ENCODE data around the gene RNF167. TPM values are rescaled to one million over a fixed set of nuclear protein-coding genes. Genes with fewer than 3 reads are reported as not detected.

Gene RNF167
- total RNA-seq, 1 donor from 2014 or later, result 90.4 TPM

DNA sequence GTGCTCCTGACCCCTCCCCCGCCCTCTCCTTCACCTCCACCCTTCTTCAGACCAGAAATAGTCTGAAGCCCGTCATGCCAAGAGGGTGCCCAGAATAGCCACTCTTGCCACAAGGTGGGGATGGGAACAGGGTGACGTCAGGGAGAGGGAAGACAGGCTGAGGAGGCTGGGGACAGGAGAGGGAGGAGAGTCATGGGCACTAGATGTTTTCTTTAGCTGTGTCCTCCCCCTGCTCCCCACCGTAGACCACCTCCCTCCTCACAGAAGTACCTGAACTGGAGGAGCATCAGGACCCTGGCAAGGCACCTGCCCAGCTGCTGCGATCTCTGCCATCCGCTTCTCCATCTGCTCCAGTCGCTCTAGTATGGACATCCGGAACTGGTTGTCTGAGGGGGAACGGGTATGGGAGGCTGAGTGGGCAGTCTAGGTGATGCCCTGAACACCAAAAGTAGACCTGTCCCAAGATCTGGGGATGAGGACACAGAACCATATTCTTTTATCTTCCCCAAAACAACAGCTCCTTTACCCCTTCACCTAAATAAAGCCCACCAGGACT lies 34.1 kb downstream of the RNF167 start:
- Mint-ChIP-seq H3K4me3 (peak overlapping the region; percentile 64), H3K36me3 (ENCODE audit: low read depth) (peaks cover 11% of the 10 kb centered on the region), H3K27me3 (ENCODE audit: low read depth) (peaks cover 3% of the 10 kb centered on the region), H3K4me1 (peaks cover 20% of the 10 kb centered on the region), H3K27ac (ENCODE audit: unreplicated experiment) (no peak overlapping the region), H3K9me3 (no peaks in the 10 kb centered on the region)
- TF ChIP-seq, protein P1, sequence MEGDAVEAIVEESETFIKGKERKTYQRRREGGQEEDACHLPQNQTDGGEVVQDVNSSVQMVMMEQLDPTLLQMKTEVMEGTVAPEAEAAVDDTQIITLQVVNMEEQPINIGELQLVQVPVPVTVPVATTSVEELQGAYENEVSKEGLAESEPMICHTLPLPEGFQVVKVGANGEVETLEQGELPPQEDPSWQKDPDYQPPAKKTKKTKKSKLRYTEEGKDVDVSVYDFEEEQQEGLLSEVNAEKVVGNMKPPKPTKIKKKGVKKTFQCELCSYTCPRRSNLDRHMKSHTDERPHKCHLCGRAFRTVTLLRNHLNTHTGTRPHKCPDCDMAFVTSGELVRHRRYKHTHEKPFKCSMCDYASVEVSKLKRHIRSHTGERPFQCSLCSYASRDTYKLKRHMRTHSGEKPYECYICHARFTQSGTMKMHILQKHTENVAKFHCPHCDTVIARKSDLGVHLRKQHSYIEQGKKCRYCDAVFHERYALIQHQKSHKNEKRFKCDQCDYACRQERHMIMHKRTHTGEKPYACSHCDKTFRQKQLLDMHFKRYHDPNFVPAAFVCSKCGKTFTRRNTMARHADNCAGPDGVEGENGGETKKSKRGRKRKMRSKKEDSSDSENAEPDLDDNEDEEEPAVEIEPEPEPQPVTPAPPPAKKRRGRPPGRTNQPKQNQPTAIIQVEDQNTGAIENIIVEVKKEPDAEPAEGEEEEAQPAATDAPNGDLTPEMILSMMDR (conservative IDR thresholded peaks at IDR 0.05), result no peak
- DNase-seq (ENCODE audit: low read depth, low spot score), result no peak

DNA sequence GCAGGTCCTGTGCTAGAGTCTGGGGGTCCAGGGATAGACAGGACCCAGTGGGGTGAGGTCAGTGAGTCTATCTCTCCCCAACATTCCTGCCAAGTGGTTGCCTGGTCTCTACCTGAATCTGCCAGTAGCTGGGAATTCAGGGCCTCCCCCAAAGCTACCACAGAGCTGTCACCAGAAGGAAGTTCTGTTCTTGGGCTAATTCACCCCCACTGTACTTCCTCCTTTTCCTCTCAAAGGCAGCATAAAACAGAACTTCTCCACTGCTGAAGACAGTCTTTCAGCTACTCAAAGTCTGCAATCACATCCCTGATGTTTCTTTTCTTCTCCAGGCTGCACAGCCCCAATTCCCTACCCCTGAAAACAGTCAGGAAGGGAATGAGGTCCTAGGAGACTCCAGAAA lies 38.7 kb downstream of the RNF167 start:
- Mint-ChIP-seq H3K4me1 (peaks cover 12% of the 10 kb centered on the region), H3K4me3 (no peak overlapping the region), H3K27me3 (ENCODE audit: low read depth) (peaks cover 3% of the 10 kb centered on the region), H3K36me3 (ENCODE audit: low read depth) (peaks cover 5% of the 10 kb centered on the region), H3K27ac (ENCODE audit: unreplicated experiment) (no peak overlapping the region), H3K9me3 (no peaks in the 10 kb centered on the region)
- TF ChIP-seq, protein P1 (conservative IDR thresholded peaks at IDR 0.05), result no peak
- no peak for DNase-seq (ENCODE audit: low read depth, low spot score)

DNA sequence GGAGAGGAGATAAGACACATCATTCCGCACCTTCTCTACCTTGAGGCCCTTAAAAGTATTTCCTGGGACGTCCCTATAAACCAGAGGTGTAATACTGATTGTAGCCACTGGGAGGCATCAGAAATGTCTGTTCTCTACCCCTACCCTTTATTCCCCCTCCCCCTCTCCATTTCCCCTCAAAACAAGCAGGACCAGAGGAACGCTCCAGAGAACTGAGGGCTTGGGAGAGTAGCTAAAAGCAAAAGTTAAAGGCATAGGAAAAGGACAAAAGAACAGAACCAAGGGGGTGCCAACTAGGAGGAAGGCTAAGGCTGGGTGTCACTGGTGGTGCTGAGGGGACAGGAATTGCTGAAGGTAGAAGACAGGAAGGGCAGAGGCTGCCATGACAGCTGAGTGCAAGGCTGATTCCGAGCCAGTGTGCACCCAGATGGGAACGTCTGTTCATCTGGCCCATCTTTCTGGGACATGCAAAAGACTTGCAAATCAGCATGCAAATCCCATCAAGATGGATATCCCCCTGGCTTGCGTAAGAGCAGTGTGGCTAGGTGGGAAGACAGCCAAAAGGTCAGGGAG lies 40.7 kb downstream of the RNF167 start:
- DNase-seq (ENCODE audit: low read depth, low spot score), result peak; percentile 64
- peak overlapping the region; percentile 75 for H3K4me3 Mint-ChIP-seq
- H3K4me1 Mint-ChIP-seq, result peaks cover 7% of the 10 kb centered on the region
- H3K9me3 Mint-ChIP-seq, result no peaks in the 10 kb centered on the region
- H3K27ac Mint-ChIP-seq (ENCODE audit: unreplicated experiment), result no peak overlapping the region
- no peaks in the 10 kb centered on the region for H3K36me3 Mint-ChIP-seq (ENCODE audit: low read depth)
- TF ChIP-seq, protein P1 (conservative IDR thresholded peaks at IDR 0.05), result peak; percentile 77
- no peaks in the 10 kb centered on the region for H3K27me3 Mint-ChIP-seq (ENCODE audit: low read depth)

DNA sequence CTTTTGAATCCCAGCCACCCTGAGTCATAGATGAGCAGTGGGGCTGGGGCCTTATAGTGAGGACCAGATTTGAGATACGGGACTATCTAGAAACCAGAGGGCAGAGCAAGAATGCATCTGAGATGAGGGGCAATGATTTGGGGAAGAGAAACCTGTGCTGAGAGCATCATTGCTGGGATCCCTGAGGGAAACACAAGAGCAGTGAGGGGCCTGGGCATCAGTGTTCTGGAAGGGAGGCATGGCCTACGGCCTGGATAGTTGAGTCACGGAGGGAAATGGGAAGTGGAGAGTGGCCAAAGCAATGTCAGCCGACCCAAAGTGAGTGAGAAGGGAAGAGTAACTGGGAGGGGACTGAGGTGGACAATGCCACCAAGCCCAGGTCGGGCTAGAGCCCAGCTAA lies 42.2 kb downstream of the RNF167 start:
- no peaks in the 10 kb centered on the region for H3K36me3 Mint-ChIP-seq (ENCODE audit: low read depth)
- no peak for DNase-seq (ENCODE audit: low read depth, low spot score)
- H3K27ac Mint-ChIP-seq (ENCODE audit: unreplicated experiment), result no peak overlapping the region
- peak overlapping the region; percentile 20 for H3K4me3 Mint-ChIP-seq
- TF ChIP-seq, protein P1 (conservative IDR thresholded peaks at IDR 0.05), result no peak
- H3K27me3 Mint-ChIP-seq (ENCODE audit: low read depth), result no peaks in the 10 kb centered on the region
- peaks cover 16% of the 10 kb centered on the region for H3K4me1 Mint-ChIP-seq
- H3K9me3 Mint-ChIP-seq, result no peaks in the 10 kb centered on the region

- peak overlapping the region; percentile 88 for H3K4me3 Mint-ChIP-seq
- TF ChIP-seq, protein P1 (conservative IDR thresholded peaks at IDR 0.05), result no peak
- no peak for DNase-seq (ENCODE audit: low read depth, low spot score)
- H3K9me3 Mint-ChIP-seq, result no peaks in the 10 kb centered on the region
- no peaks in the 10 kb centered on the region for H3K27me3 Mint-ChIP-seq (ENCODE audit: low read depth)
- no peaks in the 10 kb centered on the region for H3K36me3 Mint-ChIP-seq (ENCODE audit: low read depth)
- peaks cover 28% of the 10 kb centered on the region for H3K4me1 Mint-ChIP-seq
- H3K27ac Mint-ChIP-seq (ENCODE audit: unreplicated experiment), result no peak overlapping the region
These were observed 46.3 kb downstream of the RNF167 start for GRCh38 chr17:4986403-4986802.
